Brain microvascular endothelial cell (primary cell): Measurements from ENCODE around the gene RBM19.

Experiments
- DNase-seq: peaks from one replicate; pipeline ENCODE4 v3.0.0-alpha.2; 2020
- H3K27ac ChIP-seq: fragments of 250-450 bp; sonication (Bioruptor Pico); 2 replicates; pipeline ENCODE4 v1.5.1; 2020; ENCODE audit warnings: mild to moderate bottlenecking, moderate library complexity
- H3K27me3 ChIP-seq: fragments of 250-450 bp; sonication (Bioruptor Pico); replicated peaks from 2 replicates; pipeline ENCODE4 v1.5.1; 2020; ENCODE audit warnings: mild to moderate bottlenecking
- H3K36me3 ChIP-seq: fragments of 250-450 bp; sonication (Bioruptor Pico); replicated peaks from 2 replicates; pipeline ENCODE4 v1.5.1; 2020; ENCODE audit warnings: mild to moderate bottlenecking
- H3K4me3 ChIP-seq: 2 replicates; pipeline ENCODE4 v1.5.1; 2011; ENCODE audit warnings: low read depth, mild to moderate bottlenecking, control low read depth, low read length, moderate library complexity
- CTCF ChIP-seq: IDR thresholded peaks from 2 replicates; pipeline ENCODE4 v1.5.1; 2011; ENCODE audit warnings: low read depth, mild to moderate bottlenecking, moderate library complexity, low read length, control low read depth, inconsistent platforms; ENCODE audit errors: missing control alignments
- in situ Hi-C: cut with HindIII; loops from 2 replicates; pipeline ENCODE4 v1.10.0; 2017; ENCODE audit warnings: low sequenced_read_pairs, low pct_ligation_motif_present

RBM19 gene

GRCh38 chr12:114011711-114012110 lies 45.6 kb upstream of the RBM19 start:
- no peak for TF ChIP-seq CTCF
- H3K27me3 ChIP-seq: no peaks in the 10 kb centered on the region
- no peak for DNase-seq
- H3K36me3 ChIP-seq: no peaks in the 10 kb centered on the region
- H3K27ac ChIP-seq: no peak overlapping the region
- no peak overlapping the region for H3K4me3 ChIP-seq
- in situ Hi-C loops: no loop called here

- Histone ChIP-seq H3K36me3 (no peaks in the 10 kb centered on the region), H3K27ac (no peak overlapping the region), H3K4me3 (no peak overlapping the region), H3K27me3 (no peaks in the 10 kb centered on the region)
- in situ Hi-C loops: no loop called here
- no peak for TF ChIP-seq CTCF
- no peak for DNase-seq
Observed at GRCh38 chr12:114006482-114007425, 40.6 kb upstream of the RBM19 start.

- H3K27ac ChIP-seq: no peak overlapping the region
- no peaks in the 10 kb centered on the region for H3K36me3 ChIP-seq
- in situ Hi-C loops: no loop called here
- DNase-seq: no peak
- no peak overlapping the region for H3K4me3 ChIP-seq
- no peak for TF ChIP-seq CTCF
- no peaks in the 10 kb centered on the region for H3K27me3 ChIP-seq
Observed at GRCh38 chr12:114004402-114004801, 38.3 kb upstream of the RBM19 start.

- Histone ChIP-seq H3K36me3 (no peaks in the 10 kb centered on the region), H3K27ac (no peak overlapping the region), H3K27me3 (no peaks in the 10 kb centered on the region), H3K4me3 (no peak overlapping the region)
- in situ Hi-C loops: no loop called here
- no peak for DNase-seq
- no peak for TF ChIP-seq CTCF
Observed at GRCh38 chr12:114003286-114003685, 37.2 kb upstream of the RBM19 start.

- H3K36me3 ChIP-seq: no peaks in the 10 kb centered on the region
- in situ Hi-C loops: no loop called here
- TF ChIP-seq CTCF: no peak
Observed at GRCh38 chr12:114001511-114002340, 35.6 kb upstream of the RBM19 start.

More at GRCh38 chr12:114001511-114002340, 35.6 kb upstream of the RBM19 start:
- no peaks in the 10 kb centered on the region for H3K27me3 ChIP-seq
- no peak for DNase-seq
- H3K4me3 ChIP-seq: no peak overlapping the region
- no peak overlapping the region for H3K27ac ChIP-seq
